NB4 (cell line): ENCODE results near the gene MRPL41.
A peak's percentile ranks its signal among the peaks of the same experiment; 100 is the strongest.
"Not testable (repeated sequence)": the region's sequence is repeated elsewhere in the genome, so short reads cannot be mapped to it uniquely, and the experiment has no call there.

Experiments used
- DNase-seq: peaks from one replicate; pipeline ENCODE4 v3.0.0; 2010; ENCODE audit warnings: low read depth
- H3K4me3 ChIP-seq: one replicate; pipeline ENCODE4 v1.5.1; 2011; ENCODE audit warnings: mild to moderate bottlenecking, low read depth, low read length, moderate library complexity
- MYC ChIP-seq: IDR thresholded peaks from 2 replicates; pipeline ENCODE4 v1.6.1; 2011; ENCODE audit warnings: low read depth, low read length
- POLR2A ChIP-seq: IDR thresholded peaks from 2 replicates; pipeline ENCODE4 v1.6.1; 2011; ENCODE audit warnings: mild to moderate bottlenecking; ENCODE audit not compliant: insufficient read length; ENCODE audit errors: extremely low read depth
- TF ChIP-seq, protein P1 (sequence below): IDR thresholded peaks from one replicate; pipeline ENCODE4 v1.5.1; 2012; ENCODE audit warnings: low read depth, low read length
- TF ChIP-seq, protein P2 (sequence below): IDR thresholded peaks from 2 replicates; pipeline ENCODE4 v1.6.1; 2011; ENCODE audit warnings: low read depth, low read length

MRPL41 gene

DNA sequence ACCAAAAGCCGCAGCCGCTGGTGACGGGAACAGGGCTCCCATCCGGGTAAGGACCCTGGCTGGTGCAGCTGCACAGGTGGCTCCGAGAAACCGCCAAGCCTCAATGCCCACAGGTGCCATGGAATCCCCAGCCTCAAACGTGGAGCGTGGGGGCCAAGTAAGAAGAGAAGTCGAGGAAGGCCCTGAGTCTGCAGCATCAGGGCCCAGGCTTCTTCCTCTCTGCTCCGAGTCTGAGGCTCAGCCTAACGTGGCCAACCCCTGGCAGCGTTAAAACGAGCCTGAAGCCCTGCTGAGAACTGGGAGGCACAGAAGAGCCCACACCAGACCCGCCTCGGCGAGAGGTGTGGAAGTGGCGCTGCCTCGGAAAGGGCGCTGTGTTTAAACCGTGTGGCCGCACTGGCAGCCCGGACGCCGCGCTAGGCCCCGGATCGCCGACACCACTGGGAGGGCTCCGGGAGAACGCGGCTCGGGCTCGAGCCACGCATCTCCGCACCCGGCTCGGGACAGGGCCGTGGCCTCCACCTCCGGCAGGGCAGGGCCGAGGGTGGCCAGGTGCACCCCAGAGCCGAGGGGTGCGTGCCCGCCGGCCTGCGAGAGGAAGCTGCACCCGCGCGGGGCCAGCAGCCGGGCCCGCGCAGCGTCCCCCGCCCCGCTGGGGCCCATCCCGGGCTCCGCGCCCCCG, 37.9 kb downstream of the MRPL41 start:
- H3K4me3 ChIP-seq: peak overlapping the region; percentile 78
- peak; percentile 42 for DNase-seq
- no peak for TF ChIP-seq MYC
- TF ChIP-seq, protein P1, sequence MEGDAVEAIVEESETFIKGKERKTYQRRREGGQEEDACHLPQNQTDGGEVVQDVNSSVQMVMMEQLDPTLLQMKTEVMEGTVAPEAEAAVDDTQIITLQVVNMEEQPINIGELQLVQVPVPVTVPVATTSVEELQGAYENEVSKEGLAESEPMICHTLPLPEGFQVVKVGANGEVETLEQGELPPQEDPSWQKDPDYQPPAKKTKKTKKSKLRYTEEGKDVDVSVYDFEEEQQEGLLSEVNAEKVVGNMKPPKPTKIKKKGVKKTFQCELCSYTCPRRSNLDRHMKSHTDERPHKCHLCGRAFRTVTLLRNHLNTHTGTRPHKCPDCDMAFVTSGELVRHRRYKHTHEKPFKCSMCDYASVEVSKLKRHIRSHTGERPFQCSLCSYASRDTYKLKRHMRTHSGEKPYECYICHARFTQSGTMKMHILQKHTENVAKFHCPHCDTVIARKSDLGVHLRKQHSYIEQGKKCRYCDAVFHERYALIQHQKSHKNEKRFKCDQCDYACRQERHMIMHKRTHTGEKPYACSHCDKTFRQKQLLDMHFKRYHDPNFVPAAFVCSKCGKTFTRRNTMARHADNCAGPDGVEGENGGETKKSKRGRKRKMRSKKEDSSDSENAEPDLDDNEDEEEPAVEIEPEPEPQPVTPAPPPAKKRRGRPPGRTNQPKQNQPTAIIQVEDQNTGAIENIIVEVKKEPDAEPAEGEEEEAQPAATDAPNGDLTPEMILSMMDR: no peak
- TF ChIP-seq, protein P2, sequence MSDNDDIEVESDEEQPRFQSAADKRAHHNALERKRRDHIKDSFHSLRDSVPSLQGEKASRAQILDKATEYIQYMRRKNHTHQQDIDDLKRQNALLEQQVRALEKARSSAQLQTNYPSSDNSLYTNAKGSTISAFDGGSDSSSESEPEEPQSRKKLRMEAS: no peak
- no peak for TF ChIP-seq POLR2A

DNA sequence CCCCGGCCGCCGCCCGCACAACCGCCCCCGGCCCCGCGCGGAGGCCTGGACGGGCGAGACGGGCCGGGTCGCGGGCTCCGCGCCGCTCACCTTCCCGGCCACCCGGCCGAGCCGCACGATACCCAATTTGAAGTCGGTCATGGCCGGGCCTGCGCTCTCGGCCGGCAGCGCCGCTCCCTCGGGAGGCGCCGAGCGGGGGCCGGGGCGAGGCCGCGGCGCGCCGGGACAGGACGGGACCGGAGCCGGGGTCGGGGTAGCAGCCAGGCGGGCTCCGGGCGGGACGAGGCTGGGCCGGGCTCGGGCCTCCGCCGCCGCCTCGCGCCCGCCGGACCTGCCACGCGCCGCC, 38.4 kb downstream of the MRPL41 start:
- no peak for DNase-seq
- TF ChIP-seq, protein P2: no peak
- TF ChIP-seq, protein P1: no peak
- TF ChIP-seq MYC (no peak), POLR2A (no peak)
- peak overlapping the region; percentile 78 for H3K4me3 ChIP-seq

DNA sequence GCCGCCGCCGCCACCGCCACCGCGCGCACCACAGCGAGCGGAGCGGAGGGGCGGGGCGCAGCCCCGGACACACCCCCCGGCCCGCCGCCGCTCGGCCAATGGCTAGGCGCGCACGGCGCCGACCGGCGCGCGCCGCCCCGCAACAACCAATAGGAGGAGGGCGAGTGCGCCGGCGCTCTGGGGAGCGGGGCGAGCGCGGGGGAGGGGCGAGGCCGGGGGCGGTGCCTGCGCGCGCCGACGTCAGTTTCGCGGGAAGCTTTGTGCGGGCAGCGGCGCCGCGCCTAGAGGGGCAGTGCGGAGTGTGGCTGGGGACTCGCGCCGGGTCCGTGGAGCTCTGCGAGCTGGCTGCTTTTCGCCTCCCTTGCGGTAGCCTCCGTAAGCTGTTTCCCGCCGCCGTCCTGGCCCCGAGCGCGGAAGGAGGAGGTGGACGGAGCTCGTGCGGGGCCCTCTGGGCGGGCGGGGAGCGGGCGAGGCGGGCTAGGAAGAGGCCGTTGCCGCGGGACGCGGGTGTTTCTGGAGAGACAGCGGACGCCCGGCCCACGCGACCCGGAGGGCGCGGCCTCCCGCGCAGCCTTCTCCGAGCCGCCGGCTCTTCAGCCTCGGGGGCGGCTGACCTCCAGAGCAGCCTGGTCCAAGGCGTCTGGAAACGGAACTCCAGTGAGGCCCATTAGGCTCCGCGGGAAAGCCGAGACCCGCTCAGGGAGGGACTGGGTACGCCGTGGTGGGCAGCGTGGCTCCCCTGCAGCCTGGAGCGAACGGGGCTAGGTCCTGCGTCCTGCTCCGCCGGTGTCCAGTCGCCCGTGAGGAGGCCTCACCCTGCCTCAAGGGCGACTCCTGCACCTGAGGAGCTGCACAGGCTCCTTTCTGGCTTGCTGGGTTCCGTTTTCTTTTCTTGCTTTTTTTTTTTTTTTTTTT, 39.0 kb downstream of the MRPL41 start, which contains the start of gene ZMYND19:
Gene ZMYND19, minus strand, starts transcription at position 44 of the 915 bp plus-strand sequence. CDS start 249 bp downstream, outside the sequence.
- TF ChIP-seq POLR2A (peak; percentile 49), MYC (peak; percentile 43; the same call in 1 of the 2 replicates)
- TF ChIP-seq, protein P1: no peak
- TF ChIP-seq, protein P2: peak; percentile 51
- DNase-seq: peak; percentile 88
- H3K4me3 ChIP-seq: peak within 1 kb of the TSS; percentile 78

GRCh38 chr9:137592767-137593166, 41.1 kb downstream of the MRPL41 start:
- TF ChIP-seq, protein P2: no peak
- TF ChIP-seq, protein P1: no peak
- H3K4me3 ChIP-seq: no peak overlapping the region
- DNase-seq: peak; percentile 68

DNA sequence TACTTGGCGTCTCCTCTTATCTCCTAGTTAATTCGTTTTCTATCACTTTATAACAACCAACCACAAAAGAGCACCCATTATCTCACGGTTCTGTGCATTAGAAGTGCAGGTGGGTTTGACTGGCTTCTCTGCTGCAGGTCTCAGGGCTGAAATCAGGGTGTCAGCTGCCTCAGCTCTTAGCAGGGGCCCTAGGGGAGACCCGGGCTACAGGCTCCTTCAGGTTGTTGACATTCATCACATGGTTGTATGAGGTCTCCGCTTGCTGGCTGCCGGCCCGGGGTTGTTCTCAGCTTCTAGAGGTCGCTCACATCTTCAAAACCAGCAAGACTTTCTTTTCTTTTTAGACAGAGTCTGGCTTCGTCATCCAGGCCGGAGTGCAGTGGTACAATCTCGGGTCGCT, 41.5 kb downstream of the MRPL41 start:
- DNase-seq: no peak
- TF ChIP-seq MYC (no peak), POLR2A (no peak)
- TF ChIP-seq, protein P2: no peak
- TF ChIP-seq, protein P1: no peak
- H3K4me3 ChIP-seq: no peak overlapping the region

DNA sequence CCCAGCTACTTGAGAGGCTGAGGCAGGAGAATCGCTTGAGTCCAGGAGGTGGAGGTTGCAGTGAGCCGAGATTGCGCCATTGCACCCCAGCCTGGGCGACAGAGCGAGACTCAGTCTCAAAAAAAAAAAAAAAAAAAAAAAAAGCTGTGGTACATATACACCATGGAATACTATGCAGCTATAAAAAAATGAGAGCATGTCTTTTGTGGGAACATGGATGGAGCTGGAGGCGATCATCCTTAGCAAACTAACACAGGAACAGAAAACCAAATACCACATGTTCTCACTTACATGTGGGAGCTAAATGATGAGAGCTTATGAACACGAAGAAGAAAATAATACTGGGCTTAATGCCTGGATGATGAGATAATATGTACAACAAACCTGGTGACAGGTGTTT, 44.9 kb downstream of the MRPL41 start:
- H3K4me3 ChIP-seq, DNase-seq: not testable (repeated sequence)
